Trophoblast cell (in vitro differentiated cells and primary cell): Measurements from ENCODE around the gene TFPI.
A peak's percentile ranks its signal among the peaks of the same experiment; 100 is the strongest.
"Not testable (repeated sequence)": the region's sequence is repeated elsewhere in the genome, so short reads cannot be mapped to it uniquely, and the experiment has no call there.

Experiments used
- DNase-seq, 2 donors: peaks; one replicate each; pipeline ENCODE4 v3.0.0-alpha.2; 2016
- H2AFZ ChIP-seq: 2 replicates; pipeline ENCODE4 v1.6.1; 2013; ENCODE audit warnings: low read length, moderate library complexity, mild to moderate bottlenecking; ENCODE audit not compliant: insufficient read depth, poor library complexity
- H2AK5ac ChIP-seq: 2 replicates; pipeline ENCODE4 v1.6.1; 2013; ENCODE audit warnings: mild to moderate bottlenecking, low read length
- H2BK120ac ChIP-seq: 2 replicates; pipeline ENCODE4 v1.6.1; 2013; ENCODE audit warnings: low read length, mild to moderate bottlenecking, moderate library complexity; ENCODE audit not compliant: insufficient read depth, poor library complexity
- H2BK12ac ChIP-seq: 2 replicates; pipeline ENCODE4 v1.6.1; 2013; ENCODE audit warnings: mild to moderate bottlenecking, low read length, moderate library complexity
- H2BK5ac ChIP-seq: 2 replicates; pipeline ENCODE4 v1.6.1; 2013; ENCODE audit warnings: low read length, low read depth, moderate library complexity, mild to moderate bottlenecking; ENCODE audit not compliant: poor library complexity
- H3K14ac ChIP-seq: 2 replicates; pipeline ENCODE4 v1.6.1; 2013; ENCODE audit warnings: mild to moderate bottlenecking, low read length
- H3K18ac ChIP-seq: 2 replicates; pipeline ENCODE4 v1.6.1; 2013; ENCODE audit warnings: mild to moderate bottlenecking, low read length
- H3K23ac ChIP-seq: 2 replicates; pipeline ENCODE4 v1.6.1; 2013; ENCODE audit warnings: low read length
- H3K27ac ChIP-seq: 2 replicates; pipeline ENCODE4 v1.5.1; 2013; ENCODE audit warnings: low read depth, mild to moderate bottlenecking, inconsistent platforms, low read length, moderate library complexity
- H3K27me3 ChIP-seq: 2 replicates; pipeline ENCODE4 v1.6.1; 2013; ENCODE audit warnings: inconsistent platforms, mild to moderate bottlenecking, low read length, moderate library complexity; ENCODE audit not compliant: insufficient read depth
- H3K36me3 ChIP-seq, 2 experiments: 1 replicate in 1 of 2; 2 replicates in 1 of 2; pipeline ENCODE4 v1.6.1; 2013; ENCODE audit warnings: low read length in 2 of 2, mild to moderate bottlenecking in 2 of 2, moderate library complexity in 1 of 2; ENCODE audit not compliant: insufficient read depth in 2 of 2, control insufficient read depth in 1 of 2
- H3K4ac ChIP-seq: 2 replicates; pipeline ENCODE4 v1.6.1; 2013; ENCODE audit warnings: low read depth, mild to moderate bottlenecking, low read length, moderate library complexity
- H3K4me1 ChIP-seq, 2 experiments: 1 replicate in 1 of 2; 2 replicates in 1 of 2; pipeline ENCODE4 v1.6.1; 2013; ENCODE audit warnings: low read length in 2 of 2, mild to moderate bottlenecking in 2 of 2, moderate library complexity in 1 of 2; ENCODE audit not compliant: insufficient read depth in 2 of 2, control insufficient read depth in 1 of 2
- H3K4me2 ChIP-seq: 2 replicates; pipeline ENCODE4 v1.6.1; 2013; ENCODE audit warnings: inconsistent platforms, mild to moderate bottlenecking, low read length, moderate library complexity
- H3K4me3 ChIP-seq: 2 replicates; pipeline ENCODE4 v1.5.1; 2013; ENCODE audit warnings: mild to moderate bottlenecking, low read depth, low read length, inconsistent platforms
- H3K79me1 ChIP-seq: one replicate; pipeline ENCODE4 v1.6.1; 2013; ENCODE audit warnings: low read length
- H3K79me2 ChIP-seq: 2 replicates; pipeline ENCODE4 v1.6.1; 2013; ENCODE audit warnings: low read length, mild to moderate bottlenecking; ENCODE audit not compliant: control insufficient read depth, insufficient read depth, poor library complexity
- H3K9ac ChIP-seq: 2 replicates; pipeline ENCODE4 v1.6.1; 2013; ENCODE audit warnings: mild to moderate bottlenecking, low read length
- H3K9me3 ChIP-seq: 2 replicates; pipeline ENCODE4 v1.6.1; 2013; ENCODE audit warnings: low read depth, mild to moderate bottlenecking, control low read depth, inconsistent platforms, low read length; ENCODE audit not compliant: insufficient read depth
- H4K12ac ChIP-seq: 2 replicates; pipeline ENCODE4 v1.6.1; 2013; ENCODE audit warnings: low read depth, mild to moderate bottlenecking, low read length, moderate library complexity
- H4K8ac ChIP-seq: 2 replicates; pipeline ENCODE4 v1.6.1; 2013; ENCODE audit warnings: low read depth, mild to moderate bottlenecking, low read length, moderate library complexity
- H4K91ac ChIP-seq: one replicate; pipeline ENCODE4 v1.6.1; 2013; ENCODE audit warnings: low read depth, mild to moderate bottlenecking, low read length, moderate library complexity
- WGBS: extraction: QIAGEN DNeasy Blood & Tissue Kit; methylation state at CpG from one replicate; pipeline ENCODE4 v1.1.7; 2013; ENCODE audit warnings: missing lambda C conversion rate; ENCODE audit not compliant: insufficient read length, insufficient coverage; ENCODE audit errors: extremely low coverage; 5-methylcytosine and 5-hydroxymethylcytosine counted together

Gene TFPI

DNA sequence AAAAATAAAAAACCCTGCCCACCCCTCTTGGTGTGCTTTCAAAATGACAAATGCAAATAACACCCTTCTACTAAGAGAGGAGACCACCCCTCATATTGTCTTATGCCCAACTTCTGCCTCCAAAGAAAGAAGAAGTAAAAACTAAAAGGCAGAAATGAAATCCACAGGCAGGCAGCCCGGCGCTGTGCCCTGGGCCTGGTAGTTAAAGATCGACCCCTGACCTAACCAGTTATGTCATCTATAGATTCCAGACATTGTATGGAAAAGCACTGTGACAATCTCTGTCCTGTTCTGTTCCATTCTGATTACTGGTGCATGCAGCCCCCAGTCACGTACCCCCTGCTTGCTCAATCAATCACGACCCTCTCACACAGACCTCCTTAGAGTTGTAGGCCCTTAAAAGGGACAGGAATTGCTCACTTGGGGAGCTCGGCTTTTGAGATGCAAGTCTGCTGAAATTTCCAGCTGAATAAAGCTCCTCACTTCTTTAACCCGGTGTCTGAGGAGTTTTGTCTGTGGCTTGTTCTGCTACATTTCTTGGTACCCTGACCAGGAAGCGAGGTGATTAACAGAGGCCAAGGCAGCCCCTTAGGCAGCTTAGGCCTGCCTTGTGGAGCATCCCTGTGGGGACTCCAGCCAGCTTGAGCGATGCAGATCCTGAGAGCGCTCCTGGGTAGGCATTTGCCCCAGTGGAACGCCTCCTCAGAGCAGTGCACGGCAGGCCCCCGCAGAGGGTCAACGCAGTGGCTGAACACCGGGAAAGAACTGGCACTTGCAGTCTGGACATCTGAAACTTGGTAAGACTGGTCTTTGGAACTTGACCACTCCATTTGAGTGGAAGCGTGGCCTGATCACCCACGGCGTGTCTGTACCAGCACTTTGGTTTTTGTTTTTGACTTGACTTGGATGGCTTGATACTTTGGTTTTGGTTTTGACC is 43.5 kb downstream of the TFPI start:
- peak overlapping the region; percentile 99 for H2AK5ac ChIP-seq

DNA sequence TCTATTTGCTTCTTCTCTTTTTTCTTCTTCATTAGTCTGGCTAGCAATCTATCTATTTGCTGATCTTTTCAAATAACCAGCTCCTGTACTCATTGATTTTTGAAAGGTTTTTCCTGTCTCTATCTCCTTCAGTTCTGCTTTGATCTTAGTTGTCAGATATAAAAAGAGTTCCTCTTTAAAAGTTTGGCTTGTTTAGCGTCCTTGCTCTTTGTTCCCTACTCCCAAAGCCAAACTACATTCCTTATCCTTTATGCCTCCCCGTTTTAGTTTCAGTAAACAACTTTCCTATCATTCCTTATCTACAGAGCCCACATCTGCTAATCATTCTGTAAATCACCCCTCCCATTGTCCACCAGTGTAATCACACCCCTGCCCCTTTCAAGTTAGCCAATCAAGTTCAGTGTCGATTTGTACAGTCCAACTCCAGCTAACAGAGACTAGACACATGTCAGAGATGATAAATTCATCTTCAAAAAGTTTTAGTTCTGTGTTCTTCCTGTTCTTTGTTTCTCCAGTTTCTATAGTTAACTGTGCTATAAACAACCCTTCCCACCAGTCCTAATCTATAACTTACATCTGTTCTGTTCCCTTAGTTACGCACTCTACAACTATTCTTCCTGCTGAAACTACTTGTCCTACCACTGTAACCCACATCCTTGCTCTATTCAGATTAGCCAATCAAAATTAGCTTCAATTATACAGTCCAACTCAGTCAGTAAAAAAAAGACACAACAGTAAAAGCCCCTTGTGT is 44.4 kb downstream of the TFPI start:
- Histone ChIP-seq H3K9ac (no peak overlapping the region), H3K4me3 (no peak overlapping the region), H3K27me3 (no peaks in the 10 kb centered on the region), H2AK5ac (no peak overlapping the region), H3K14ac (no peak overlapping the region), H3K27ac (peak overlapping the region; percentile 92), H2BK120ac (peak overlapping the region; percentile 31), H3K9me3 (no peaks in the 10 kb centered on the region), H4K8ac (no peak overlapping the region), H3K36me3 (no peaks in the 10 kb centered on the region), H3K4me1 (peaks cover 8 to 13% of the 10 kb centered on the region in 2 experiments), H3K23ac (no peak overlapping the region), H2BK5ac (no peak overlapping the region), H3K18ac (no peak overlapping the region), H3K4ac (no peak overlapping the region), H3K4me2 (no peak overlapping the region), H2BK12ac (peak overlapping the region; percentile 36), H3K79me1 (peaks cover 11% of the 10 kb centered on the region), H3K79me2 (peaks cover 2% of the 10 kb centered on the region), H4K91ac (no peak overlapping the region), H4K12ac (no peak overlapping the region), H2AFZ (no peak overlapping the region)
- no CpG with 5 or more reads among the region's 4 CpGs for WGBS
- peak; percentile 60 to 88 for DNase-seq

More for the DNA sequence above, 43.5 kb downstream of the TFPI start:
- H3K4ac ChIP-seq, H3K9ac ChIP-seq, H3K79me2 ChIP-seq, H3K36me3 ChIP-seq, H3K9me3 ChIP-seq, H3K23ac ChIP-seq, H2AFZ ChIP-seq, H3K4me3 ChIP-seq, H3K27me3 ChIP-seq: not testable (repeated sequence)
- H3K14ac ChIP-seq = peak overlapping the region; percentile 38
- peaks cover 11% of the 10 kb centered on the region for H3K79me1 ChIP-seq
- peaks cover 8 to 13% of the 10 kb centered on the region in 2 experiments for H3K4me1 ChIP-seq
- H4K12ac ChIP-seq = peak overlapping the region; percentile 39
- peak overlapping the region; percentile 64 for H4K91ac ChIP-seq
- peak overlapping the region; percentile 12 for H3K18ac ChIP-seq
- H2BK12ac ChIP-seq = peak overlapping the region; percentile 6
- peak overlapping the region; percentile 54 for H2BK120ac ChIP-seq
- H4K8ac ChIP-seq = peak overlapping the region; percentile 59
- H2BK5ac ChIP-seq = peak overlapping the region; percentile 60
- DNase-seq = peak; percentile 53 to 62
- H3K27ac ChIP-seq = peak overlapping the region; percentile 92
- peak overlapping the region; percentile 17 for H3K4me2 ChIP-seq
- WGBS = no CpG with 5 or more reads among the region's 18 CpGs

DNA sequence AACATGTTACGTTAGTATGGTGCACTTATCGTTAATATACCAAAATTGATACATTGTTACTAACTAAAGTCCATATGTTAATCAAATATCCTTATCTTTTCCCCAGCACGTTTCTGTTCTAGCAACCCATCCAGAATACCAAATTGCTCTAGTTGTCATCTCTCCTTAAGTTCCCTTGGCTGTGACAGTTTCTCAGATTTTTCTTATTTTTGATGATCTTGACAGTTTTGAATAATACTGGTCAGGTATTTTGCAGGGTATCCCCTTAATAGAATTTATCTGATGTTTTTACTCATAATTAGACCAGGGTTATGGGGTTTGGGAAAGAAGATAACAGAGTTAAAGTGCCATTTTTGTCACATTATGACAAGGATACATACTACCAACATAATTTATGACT is 47.8 kb downstream of the TFPI start:
- H2BK12ac ChIP-seq = no peak overlapping the region

DNA sequence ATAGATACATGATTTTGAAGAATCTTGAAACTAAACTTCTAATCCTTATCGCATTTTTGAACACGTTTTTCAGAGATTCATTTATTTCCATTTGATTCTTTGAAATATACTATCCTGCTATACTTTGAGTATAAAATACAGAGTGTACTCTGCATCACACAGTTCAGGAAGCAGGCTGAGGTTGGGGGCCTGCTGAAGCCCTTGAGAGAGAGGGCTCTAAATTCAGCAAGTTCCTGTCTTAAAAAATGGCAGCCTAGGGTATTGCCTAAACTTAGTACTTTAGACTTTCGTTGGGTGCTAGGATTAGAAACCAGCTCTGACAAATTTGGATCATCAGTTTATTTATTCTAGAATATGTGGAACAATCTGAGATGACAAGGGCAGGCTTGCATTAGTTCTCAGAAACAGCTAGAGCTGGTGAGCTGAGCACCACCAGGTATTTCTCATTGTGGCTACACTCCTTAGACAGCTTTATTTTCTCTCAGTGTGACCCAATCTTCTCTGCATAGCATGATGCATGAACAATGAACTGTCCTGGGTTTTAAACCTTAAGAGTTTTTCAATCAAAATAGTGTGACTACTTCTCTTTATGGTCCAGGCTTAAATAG is 49.1 kb downstream of the TFPI start:
- WGBS = no CpG with 5 or more reads among the region's 3 CpGs
- H3K27me3 ChIP-seq = no peaks in the 10 kb centered on the region

More for the DNA sequence above, 47.8 kb downstream of the TFPI start:
- H3K79me1 ChIP-seq = peaks cover 9% of the 10 kb centered on the region
- no peak overlapping the region for H2BK120ac ChIP-seq
- no peak overlapping the region for H3K18ac ChIP-seq
- no peaks in the 10 kb centered on the region for H3K9me3 ChIP-seq
- no CpG with 5 or more reads among the region's 3 CpGs for WGBS
- H2AK5ac ChIP-seq = no peak overlapping the region
- no peak overlapping the region for H2BK5ac ChIP-seq
- no peaks in the 10 kb centered on the region for H3K36me3 ChIP-seq
- no peak overlapping the region for H3K23ac ChIP-seq
- no peak overlapping the region for H4K12ac ChIP-seq
- H3K27ac ChIP-seq = no peak overlapping the region
- no peak overlapping the region for H4K91ac ChIP-seq
- peaks cover 7 to 10% of the 10 kb centered on the region in 2 experiments for H3K4me1 ChIP-seq
- no peak overlapping the region for H4K8ac ChIP-seq
- H3K4me3 ChIP-seq = no peak overlapping the region
- no peak overlapping the region for H2AFZ ChIP-seq
- no peak overlapping the region for H3K4ac ChIP-seq
- no peak overlapping the region for H3K14ac ChIP-seq
- no peak overlapping the region for H3K9ac ChIP-seq
- peaks cover 2% of the 10 kb centered on the region for H3K79me2 ChIP-seq
- DNase-seq = no peak
- no peak overlapping the region for H3K4me2 ChIP-seq
- no peaks in the 10 kb centered on the region for H3K27me3 ChIP-seq

More for the DNA sequence above, 49.1 kb downstream of the TFPI start:
- Histone ChIP-seq H2BK5ac (peak overlapping the region; percentile 76), H2AFZ (peak overlapping the region; percentile 41), H3K27ac (no peak overlapping the region), H4K8ac (no peak overlapping the region), H3K9ac (no peak overlapping the region), H3K23ac (no peak overlapping the region), H3K4ac (no peak overlapping the region), H2AK5ac (no peak overlapping the region), H3K18ac (no peak overlapping the region), H4K91ac (peak overlapping the region; percentile 73), H2BK12ac (peak overlapping the region; percentile 87), H3K4me3 (no peak overlapping the region), H2BK120ac (peak overlapping the region; percentile 60), H3K4me1 (peaks cover 0 to 2% of the 10 kb centered on the region in 2 experiments), H3K4me2 (no peak overlapping the region), H3K36me3 (no peaks in the 10 kb centered on the region), H3K79me2 (no peaks in the 10 kb centered on the region), H4K12ac (no peak overlapping the region), H3K9me3 (no peaks in the 10 kb centered on the region), H3K14ac (no peak overlapping the region), H3K79me1 (no peaks in the 10 kb centered on the region)
- no peak for DNase-seq
